Gastrocnemius medialis (tissue), 4 donors: ENCODE data around the gene ANKRD50. TPM values are rescaled to one million over a fixed set of nuclear protein-coding genes. Genes with fewer than 3 reads are reported as not detected.

Experiments used
- ATAC-seq, 2 donors: fragments of 150-250 bp; one replicate each; pipeline ENCODE4 v1.9.1; 2016
- DNase-seq, 2 donors: peaks; one replicate each; pipeline ENCODE4 v3.0.0-alpha.2; 2019
- H3K27ac ChIP-seq, 4 donors: fragments of 200-600 bp; sonication (generic); 1 replicate in 1 of 4; 2 replicates in 3 of 4; pipeline ENCODE4 v1.5.1; 2016 to 2018; ENCODE audit warnings: mild to moderate bottlenecking in 2 of 4, moderate library complexity in 1 of 4
- H3K27me3 ChIP-seq, 3 donors: fragments of 200-600 bp; sonication (generic) in 2 of 3; 1 replicate in 1 of 3; 2 replicates in 2 of 3; pipeline versions ENCODE4 v1.5.1 to v1.6.0; 2016 to 2019; ENCODE audit warnings: mild to moderate bottlenecking in 1 of 3, moderate library complexity in 1 of 3
- H3K36me3 ChIP-seq, 2 donors: fragments of 200-600 bp; sonication (generic) in 1 of 2; one replicate each; pipeline ENCODE4 v1.5.1; 2017 to 2018
- H3K4me1 ChIP-seq, 2 donors: fragments of 200-600 bp; sonication (generic) in 1 of 2; one replicate each; pipeline ENCODE4 v1.5.1; 2016 to 2017; ENCODE audit warnings: mild to moderate bottlenecking in 2 of 2
- H3K4me3 ChIP-seq, 4 donors: fragments of 200-600 bp; sonication (generic) in 3 of 4; 1 replicate in 1 of 4; 2 replicates in 3 of 4; pipeline ENCODE4 v1.5.1; 2016 to 2019; ENCODE audit warnings: mild to moderate bottlenecking in 2 of 4
- H3K9me3 ChIP-seq, 3 donors: fragments of 200-600 bp; sonication (generic) in 2 of 3; 1 replicate in 1 of 3; 2 replicates in 2 of 3; pipeline ENCODE4 v1.5.1; 2016 to 2019
- CTCF ChIP-seq, 5 experiments: fragments of 450-650 bp in 3 of 5; fragments of 200-600 bp in 2 of 5; sonication (generic) in 2 of 5; IDR thresholded peaks in 4 of 5; conservative IDR thresholded peaks in 1 of 5; 1 replicate in 4 of 5; 2 replicates in 1 of 5; pipeline ENCODE4 v1.5.1; 2016 to 2019; ENCODE audit warnings: antibody characterized with exemption in 5 of 5, mild to moderate bottlenecking in 3 of 5, moderate library complexity in 3 of 5
- POLR2A ChIP-seq, 2 donors: fragments of 450-650 bp; IDR thresholded peaks; one replicate each; pipeline ENCODE4 v1.6.1; 2017; ENCODE audit warnings: antibody characterized with exemption in 2 of 2, mild to moderate bottlenecking in 2 of 2, moderate library complexity in 2 of 2
- in situ Hi-C, 4 donors: fragments of 200-750 bp; cut with MboI; loops; one replicate each; pipeline versions ENCODE4 v1.15.0 to v1.8.0; 2017; ENCODE audit warnings: low sequenced_read_pairs in 4 of 4
- intact Hi-C: fragments of 100-400 bp; cut with DNase I; formaldehyde crosslinking; loops from one replicate; pipeline ENCODE4 v1.15.1; 2023; ENCODE audit warnings: low total_unique reads
- total RNA-seq, 4 donors: library from RNA; depleted of rRNA; stranded (reverse); fragments of >200 nt; gene quantifications; one replicate each; pipeline versions ENCODE4 v1.1.0 to v1.2.3, GENCODE V29; 2016

Gene ANKRD50
- total RNA-seq, 4 donors from 2014 or later, result 2.5 to 4.2 (median 3.3) TPM

DNA sequence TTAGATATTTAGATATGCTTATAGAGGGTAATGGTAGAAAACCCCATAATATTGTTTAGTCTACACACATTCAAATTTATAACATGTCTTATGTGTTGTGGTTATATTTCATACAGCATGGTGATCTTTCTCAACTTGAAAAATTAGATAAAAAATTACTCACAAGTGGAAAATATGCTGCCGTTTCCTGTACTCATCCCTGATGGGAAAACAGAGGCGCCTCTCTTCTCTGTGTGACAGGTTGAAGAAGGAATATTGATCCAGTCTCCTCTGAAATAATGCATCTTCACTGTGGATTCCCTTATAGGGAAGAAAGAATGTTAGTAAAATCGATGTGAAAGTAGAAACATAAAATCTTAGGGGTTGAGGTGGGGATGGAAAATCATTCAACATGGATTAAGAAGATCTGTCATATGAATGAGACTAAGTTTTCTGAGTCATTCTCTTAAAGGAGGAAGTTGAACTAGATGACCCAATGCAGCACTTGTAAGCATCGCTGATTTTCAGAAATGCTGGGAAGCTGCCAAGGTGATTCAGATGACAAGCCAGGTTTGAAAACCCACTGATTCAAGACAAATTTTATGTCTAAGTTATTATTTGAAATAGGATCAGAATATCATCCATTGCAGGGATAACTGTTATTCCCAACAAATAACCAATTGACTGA lies 70.7 kb downstream of the ANKRD50 start:
- Histone ChIP-seq H3K4me3 (no peak overlapping the region), H3K4me1 (no peaks in the 10 kb centered on the region), H3K9me3 (no peaks in the 10 kb centered on the region), H3K36me3 (no peaks in the 10 kb centered on the region), H3K27ac (no peak overlapping the region), H3K27me3 (no peaks in the 10 kb centered on the region)
- no peak for ATAC-seq
- intact Hi-C loops (no loop called here), in situ Hi-C loops (no loop called here)
- DNase-seq, result no peak
- no peak for TF ChIP-seq POLR2A (IDR thresholded peaks at IDR 0.05)
- TF ChIP-seq CTCF (IDR thresholded peaks at IDR 0.05 in 4 of 5, conservative IDR thresholded peaks at IDR 0.05 in 1 of 5), result no peak

GRCh38 chr4:124640022-124640730 lies 72.4 kb downstream of the ANKRD50 start:
- no peak overlapping the region for H3K27ac ChIP-seq
- H3K27me3 ChIP-seq, result no peaks in the 10 kb centered on the region
- in situ Hi-C loops (no loop called here), intact Hi-C loops (no loop called here)
- ATAC-seq (no peak), DNase-seq (no peak)
- no peak overlapping the region for H3K4me3 ChIP-seq
- no peaks in the 10 kb centered on the region for H3K36me3 ChIP-seq
- no peaks in the 10 kb centered on the region for H3K9me3 ChIP-seq
- TF ChIP-seq POLR2A (IDR thresholded peaks at IDR 0.05), result no peak
- TF ChIP-seq CTCF (IDR thresholded peaks at IDR 0.05 in 4 of 5, conservative IDR thresholded peaks at IDR 0.05 in 1 of 5), result no peak
- no peaks in the 10 kb centered on the region for H3K4me1 ChIP-seq

GRCh38 chr4:124637321-124637720 lies 75.2 kb downstream of the ANKRD50 start:
- intact Hi-C loops, result no loop called here
- no peaks in the 10 kb centered on the region for H3K27me3 ChIP-seq
- ATAC-seq (no peak), DNase-seq (no peak)
- in situ Hi-C loops, result no loop called here
- no peaks in the 10 kb centered on the region for H3K36me3 ChIP-seq
- H3K4me1 ChIP-seq, result no peaks in the 10 kb centered on the region
- H3K9me3 ChIP-seq, result no peaks in the 10 kb centered on the region
- no peak overlapping the region for H3K27ac ChIP-seq
- TF ChIP-seq POLR2A (IDR thresholded peaks at IDR 0.05) (no peak), CTCF (IDR thresholded peaks at IDR 0.05 in 4 of 5, conservative IDR thresholded peaks at IDR 0.05 in 1 of 5) (no peak)
- H3K4me3 ChIP-seq, result no peak overlapping the region

- no peak overlapping the region for H3K27ac ChIP-seq
- no peak overlapping the region for H3K4me3 ChIP-seq
- no peaks in the 10 kb centered on the region for H3K9me3 ChIP-seq
- no peaks in the 10 kb centered on the region for H3K27me3 ChIP-seq
- DNase-seq (no peak), ATAC-seq (no peak)
- intact Hi-C loops (no loop called here), in situ Hi-C loops (no loop called here)
- no peaks in the 10 kb centered on the region for H3K4me1 ChIP-seq
- no peaks in the 10 kb centered on the region for H3K36me3 ChIP-seq
- TF ChIP-seq CTCF (IDR thresholded peaks at IDR 0.05 in 4 of 5, conservative IDR thresholded peaks at IDR 0.05 in 1 of 5) (no peak), POLR2A (IDR thresholded peaks at IDR 0.05) (no peak)
Observed at GRCh38 chr4:124636788-124637187, 75.7 kb downstream of the ANKRD50 start.
